Pons (tissue), 1 donor: ENCODE measurements around the gene CLDN19.

Experiments used
- DNase-seq: peaks from one replicate; pipeline ENCODE4 v3.0.0-alpha.2; 2016; ENCODE audit warnings: low spot score

CLDN19 gene

GRCh38 chr1:42739753-42740700 lies at the start of gene CLDN19:
Gene CLDN19 (minus strand): TSS chr1:42740236. CDS start chr1:42740063, 173 bp downstream.
- DNase-seq: no peak

DNA sequence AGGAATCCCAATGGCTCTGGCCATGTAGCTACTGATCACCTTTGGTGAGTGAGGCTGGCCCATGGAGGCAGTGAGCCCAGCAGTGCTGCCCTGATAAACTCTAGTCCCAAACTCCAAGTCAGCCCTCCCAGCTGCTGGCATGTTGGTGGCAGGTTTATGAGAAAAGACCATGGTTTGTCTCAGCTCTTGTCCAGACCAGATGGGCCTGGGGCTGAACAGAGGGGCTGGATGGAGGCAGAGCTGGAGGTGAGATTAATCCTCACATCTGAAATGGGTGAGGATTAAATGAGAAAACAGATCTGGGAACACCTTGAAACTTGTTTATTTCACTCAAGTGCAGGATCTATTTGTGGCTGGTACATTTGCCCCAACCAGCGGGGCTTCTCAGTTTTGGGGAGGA lies 48.0 kb upstream of the CLDN19 start:
- DNase-seq: no peak

DNA sequence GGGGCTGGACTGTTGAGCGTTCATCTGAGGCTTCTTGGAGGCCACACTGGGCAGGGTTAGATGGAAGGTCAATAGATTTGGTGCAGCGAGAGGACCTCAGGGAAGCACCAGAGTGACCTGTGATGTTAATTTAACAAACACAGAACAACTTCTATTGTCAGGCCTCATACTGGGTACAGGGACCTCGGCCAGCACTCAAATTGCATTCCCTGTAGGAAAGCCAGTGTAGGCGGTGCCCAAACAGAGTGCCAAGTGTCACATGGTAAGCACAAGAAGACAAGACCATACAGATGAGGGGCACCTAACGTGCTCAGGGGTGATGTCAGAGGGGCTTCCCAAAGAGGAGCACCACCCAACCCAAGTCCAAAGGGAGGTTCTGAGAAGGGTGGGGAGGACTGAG lies 46.1 kb upstream of the CLDN19 start:
- DNase-seq: no peak

GRCh38 chr1:42784946-42785693 lies 45.1 kb upstream of the CLDN19 start, which contains the start of gene TMEM269:
Gene TMEM269 (plus strand): TSS chr1:42784991. CDS start chr1:42789894, 4,903 bp downstream.
- DNase-seq: no peak

DNA sequence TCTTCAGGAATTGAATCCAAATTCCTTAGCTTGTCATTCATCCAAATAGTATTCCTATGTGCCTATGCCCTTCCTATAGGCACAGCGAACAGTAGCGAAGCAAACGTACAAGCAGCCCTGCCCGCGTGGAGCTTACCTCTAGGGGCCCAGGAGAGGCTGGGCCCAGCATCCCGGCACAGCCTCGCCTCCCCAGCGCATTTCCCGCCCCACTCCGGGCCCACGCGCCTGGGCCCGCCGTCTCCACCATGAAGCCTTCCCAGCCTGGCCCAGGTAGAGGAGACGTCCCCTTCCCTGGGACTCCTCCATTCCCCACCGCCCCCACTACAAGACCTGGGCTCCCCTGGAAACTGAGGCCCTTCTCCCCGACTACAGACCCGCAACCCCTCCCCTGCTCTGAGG lies 44.5 kb upstream of the CLDN19 start:
- no peak for DNase-seq

GRCh38 chr1:42783092-42783491 lies 43.1 kb upstream of the CLDN19 start:
- DNase-seq: no peak

DNA sequence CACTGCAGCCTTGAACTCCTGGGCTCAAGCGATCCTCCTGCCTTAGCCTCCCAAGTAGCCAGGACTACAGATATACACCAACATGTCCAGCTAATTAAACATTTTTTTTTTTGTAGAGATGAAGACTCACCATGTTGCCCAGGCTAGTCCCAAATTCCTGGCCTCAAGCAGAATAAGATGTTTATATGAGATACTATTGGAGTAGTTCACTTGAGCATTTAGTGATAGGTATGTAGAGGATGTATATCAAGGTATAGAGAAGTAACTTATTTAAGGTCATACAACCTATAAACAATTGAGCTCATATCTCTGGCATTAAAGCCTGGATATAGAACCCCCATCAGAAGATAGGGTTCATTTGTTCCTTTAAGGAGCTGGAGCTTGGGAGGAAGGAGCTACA lies 40.1 kb upstream of the CLDN19 start:
- no peak for DNase-seq

- no peak for DNase-seq
Observed at GRCh38 chr1:42779725-42780124, 39.7 kb upstream of the CLDN19 start.

GRCh38 chr1:42777852-42778251 lies 37.8 kb upstream of the CLDN19 start:
- DNase-seq: peak; percentile 66

DNA sequence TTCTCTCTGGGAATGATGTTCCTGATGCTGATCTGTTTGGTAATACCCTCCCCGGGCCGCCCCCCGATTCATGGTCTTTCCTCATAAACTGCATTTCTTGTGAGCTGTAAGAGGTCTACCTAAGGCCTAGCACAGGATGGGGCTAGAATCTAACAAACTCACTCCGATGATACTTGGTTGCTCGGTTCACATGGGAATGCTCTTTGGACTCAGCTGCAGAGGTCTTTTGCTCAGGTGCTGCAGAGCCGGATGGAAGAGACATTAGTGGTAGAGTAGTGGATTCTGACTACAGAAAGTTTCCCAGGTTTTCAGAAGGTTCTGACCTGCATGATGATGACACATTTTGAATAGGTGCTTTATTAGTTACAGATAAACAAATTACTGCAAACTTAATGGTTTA lies 36.5 kb upstream of the CLDN19 start:
- no peak for DNase-seq

- no peak for DNase-seq
Observed at GRCh38 chr1:42774928-42775526, 35.0 kb upstream of the CLDN19 start.

DNA sequence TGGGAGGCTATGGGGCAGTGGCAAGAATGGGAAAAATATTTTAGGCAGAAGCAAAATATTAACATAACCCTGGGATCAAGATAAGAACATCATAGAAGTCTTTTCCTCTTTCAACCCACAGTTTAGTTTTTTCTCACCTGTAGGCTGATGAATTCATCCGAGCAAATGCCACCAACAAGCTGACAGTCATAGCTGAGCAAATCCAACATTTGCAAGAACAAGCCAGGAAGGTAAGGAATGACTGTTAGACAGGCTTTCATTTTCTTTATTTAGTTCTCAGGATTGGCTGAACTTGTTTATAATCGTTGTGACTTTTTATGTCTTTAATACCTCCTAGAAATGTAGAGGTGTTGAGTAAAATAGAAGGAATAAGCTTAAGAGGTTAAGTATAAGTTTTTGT lies 33.4 kb upstream of the CLDN19 start:
- no peak for DNase-seq

- no peak for DNase-seq
Observed at GRCh38 chr1:42769811-42770210, 29.8 kb upstream of the CLDN19 start.

GRCh38 chr1:42768172-42768571 lies 28.1 kb upstream of the CLDN19 start:
- no peak for DNase-seq

GRCh38 chr1:42767510-42768000 lies 27.5 kb upstream of the CLDN19 start:
- peak; percentile 29 for DNase-seq

- peak; percentile 100 for DNase-seq
Observed at GRCh38 chr1:42766741-42767509, 26.9 kb upstream of the CLDN19 start, which contains the start of the genes C1orf50 and P3H1. Gene C1orf50 (plus strand): TSS chr1:42767249. CDS start chr1:42767312, 63 bp downstream. Gene P3H1 (minus strand): TSS chr1:42767028. CDS start chr1:42766971, 57 bp downstream.

GRCh38 chr1:42765832-42766740 lies 26.1 kb upstream of the CLDN19 start:
- peak; percentile 46 for DNase-seq

DNA sequence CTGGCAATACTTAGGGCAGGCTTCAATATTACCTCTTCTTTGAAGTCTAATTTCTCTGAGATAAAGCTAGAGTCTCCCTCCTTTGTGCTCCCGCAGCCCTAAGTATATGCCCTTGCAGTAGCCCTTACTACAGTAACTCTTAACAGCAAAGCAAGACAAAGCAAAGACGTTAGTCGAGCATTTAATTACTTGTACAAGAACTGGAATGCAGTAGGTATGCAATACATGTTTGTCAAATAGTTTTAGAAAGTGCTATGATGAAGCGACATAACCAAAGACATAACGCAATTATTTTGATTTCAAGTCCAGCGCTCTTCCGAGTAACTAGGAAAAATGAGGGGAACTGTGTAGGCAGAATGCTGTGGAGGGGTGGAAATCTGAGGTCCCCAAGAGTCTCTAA lies 25.2 kb upstream of the CLDN19 start:
- DNase-seq: peak; percentile 10

DNA sequence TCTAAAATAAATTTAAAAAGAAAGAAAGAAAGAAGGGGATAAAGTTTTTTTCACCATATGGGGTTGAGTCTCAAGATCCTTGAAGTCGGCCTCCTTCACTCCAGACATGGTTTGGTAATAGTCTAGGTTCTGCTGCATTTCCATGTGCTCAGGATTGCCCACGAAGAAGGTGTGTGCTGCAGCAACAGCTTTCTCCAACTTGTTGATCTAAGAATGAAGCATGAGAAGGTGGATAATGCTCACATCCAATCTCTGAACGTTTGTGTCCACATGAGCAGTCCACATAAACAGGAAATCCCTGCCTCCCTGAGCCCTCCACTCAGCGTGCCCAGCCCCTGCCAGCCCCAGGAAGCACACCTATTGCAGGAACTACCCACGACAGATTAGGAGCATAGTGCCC lies 22.2 kb upstream of the CLDN19 start:
- DNase-seq: no peak

GRCh38 chr1:42761567-42761966 lies 21.5 kb upstream of the CLDN19 start:
- DNase-seq: no peak
